SH-SY5Y (cell line): ENCODE results near the gene KIF3A.

Experiments used
- GATA2 ChIP-seq: IDR thresholded peaks from 2 replicates; pipeline ENCODE4 v1.6.1; 2011; ENCODE audit warnings: mild to moderate bottlenecking, low read depth, low read length
- GATA3 ChIP-seq: IDR thresholded peaks from 2 replicates; pipeline ENCODE4 v1.6.1; 2011; ENCODE audit warnings: low read depth, mild to moderate bottlenecking, low read length, moderate library complexity

The KIF3A gene

GRCh38 chr5:132651838-132652469 is 85.4 kb downstream of the KIF3A start:
- no peak for TF ChIP-seq GATA2
- no peak for TF ChIP-seq GATA3

- TF ChIP-seq GATA3 = no peak
- TF ChIP-seq GATA2 = no peak
Observed at GRCh38 chr5:132648355-132648754, 89.0 kb downstream of the KIF3A start.

GRCh38 chr5:132647473-132647872 is 89.9 kb downstream of the KIF3A start:
- TF ChIP-seq GATA2 (no peak), GATA3 (no peak)

GRCh38 chr5:132646583-132647266 is 90.6 kb downstream of the KIF3A start:
- TF ChIP-seq GATA2 (no peak), GATA3 (no peak)

GRCh38 chr5:132644177-132644576 is 93.2 kb downstream of the KIF3A start:
- TF ChIP-seq GATA2 (no peak), GATA3 (no peak)
